ENCODE measurements around the gene AGAP1.

The AGAP1 gene

DNA sequence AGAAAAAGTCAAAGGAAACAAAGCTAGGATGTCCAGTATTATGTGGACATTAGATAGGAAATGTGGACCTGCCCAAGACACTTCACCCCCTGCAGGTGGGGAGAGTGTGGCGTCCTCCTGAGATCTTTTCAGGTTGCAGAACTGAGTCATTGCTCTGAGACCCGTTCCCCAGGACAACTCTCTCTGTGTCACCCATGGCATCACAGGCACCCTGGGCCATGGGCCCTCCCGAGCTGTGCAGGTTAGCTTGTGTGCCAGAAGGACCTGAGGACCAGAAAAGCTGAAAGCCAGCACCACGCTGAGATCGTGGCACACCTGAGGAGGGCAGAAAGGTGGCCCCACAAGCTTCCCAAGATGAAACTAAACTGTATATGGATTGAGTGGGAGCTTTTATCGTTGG is 229.5 kb downstream of the AGAP1 start:
- no peak for DNase-seq

DNA sequence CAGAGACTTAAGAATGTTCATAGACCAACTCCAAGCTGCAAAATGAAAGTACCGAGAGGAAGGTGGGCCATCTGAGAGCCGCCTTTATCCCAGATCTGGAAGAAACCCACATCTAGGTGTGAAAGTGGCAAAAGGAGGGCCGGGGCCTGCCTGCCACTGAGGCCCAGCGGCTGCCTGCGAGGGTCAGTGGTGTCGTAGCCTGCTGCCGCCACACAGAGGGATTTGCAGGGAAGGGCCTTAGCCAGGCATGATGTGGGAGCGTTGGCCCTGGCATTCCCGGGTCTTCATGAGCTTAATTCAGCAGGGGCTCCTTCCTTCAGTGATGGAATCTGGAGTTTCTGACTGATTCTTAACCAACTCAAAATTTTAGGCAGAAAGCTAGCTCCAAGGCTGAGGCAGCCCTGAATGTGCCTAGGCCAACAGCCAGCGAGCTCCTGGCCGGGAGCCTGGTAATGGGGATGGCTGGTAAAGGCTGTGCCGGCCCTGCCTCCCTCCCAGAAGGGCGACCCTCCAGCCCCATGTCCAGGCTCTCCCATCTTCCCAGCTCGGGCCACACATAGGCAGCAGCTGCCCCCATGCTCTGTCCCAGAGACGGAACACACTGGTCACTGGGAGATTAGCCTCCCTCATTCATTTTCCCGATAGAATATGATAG is 230.1 kb downstream of the AGAP1 start:
- no peak for DNase-seq

DNA sequence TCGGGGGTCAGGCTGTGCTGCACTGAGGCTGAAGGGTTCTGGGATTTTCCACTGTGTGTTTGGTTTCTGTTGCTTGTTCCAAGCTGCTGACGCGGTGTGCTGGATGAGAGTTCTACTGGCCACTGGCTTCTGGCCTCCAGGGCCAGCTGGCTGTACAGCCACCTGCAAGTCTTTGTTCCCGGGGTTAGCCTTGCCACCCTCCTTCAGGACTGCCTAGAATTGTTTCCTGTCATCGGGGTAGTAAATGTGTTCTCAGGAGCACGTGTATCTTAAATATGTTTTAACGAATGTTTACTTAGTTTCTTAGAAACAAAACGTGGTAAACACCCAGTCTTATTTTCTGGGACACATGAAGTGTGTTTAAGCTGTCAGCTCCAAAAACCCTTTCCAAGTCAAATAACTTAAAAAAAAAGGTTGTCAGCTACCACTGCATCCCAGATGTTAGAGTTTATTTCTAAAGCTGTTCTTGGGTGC is 231.2 kb downstream of the AGAP1 start:
- peak; percentile 83 for DNase-seq

DNA sequence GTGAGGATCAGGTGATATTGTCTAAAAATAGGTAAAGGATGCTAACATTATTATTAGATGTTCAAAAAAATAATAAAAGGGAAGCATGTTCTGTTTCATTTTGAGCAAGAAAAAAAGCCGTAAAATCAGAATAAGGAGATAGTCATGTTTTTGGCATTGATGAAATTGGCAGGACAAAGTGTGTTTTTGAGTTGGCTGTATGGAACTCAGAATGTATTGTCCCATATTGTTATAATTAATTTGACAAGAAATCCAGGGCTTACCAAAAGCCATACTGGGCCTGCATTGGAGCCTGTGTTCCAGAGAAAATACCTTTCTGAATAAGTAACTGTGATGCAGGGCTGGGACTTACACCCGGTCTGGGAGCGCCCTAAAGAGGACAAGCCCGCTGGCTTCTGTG is 232.0 kb downstream of the AGAP1 start:
- no peak for DNase-seq

DNA sequence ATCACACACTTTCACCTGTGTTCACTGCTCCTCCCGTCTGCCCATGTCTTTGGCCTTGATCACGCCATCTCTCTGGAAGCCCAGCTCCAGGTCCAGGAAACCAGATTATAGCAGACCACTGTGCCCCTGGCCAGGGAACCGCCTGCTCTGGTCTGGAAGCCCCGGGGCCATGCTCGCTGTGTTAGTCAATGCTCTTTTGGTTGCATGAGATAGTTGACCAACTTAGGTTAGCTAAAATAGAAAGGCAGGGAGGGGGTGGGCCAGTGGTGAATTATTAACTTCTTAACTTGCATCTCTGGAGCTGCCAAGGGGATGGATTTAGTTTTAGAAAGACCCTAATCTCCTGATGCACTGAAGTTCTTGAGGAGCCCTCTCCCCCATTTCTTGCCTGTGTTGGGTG is 232.7 kb downstream of the AGAP1 start:
- no peak for DNase-seq

DNA sequence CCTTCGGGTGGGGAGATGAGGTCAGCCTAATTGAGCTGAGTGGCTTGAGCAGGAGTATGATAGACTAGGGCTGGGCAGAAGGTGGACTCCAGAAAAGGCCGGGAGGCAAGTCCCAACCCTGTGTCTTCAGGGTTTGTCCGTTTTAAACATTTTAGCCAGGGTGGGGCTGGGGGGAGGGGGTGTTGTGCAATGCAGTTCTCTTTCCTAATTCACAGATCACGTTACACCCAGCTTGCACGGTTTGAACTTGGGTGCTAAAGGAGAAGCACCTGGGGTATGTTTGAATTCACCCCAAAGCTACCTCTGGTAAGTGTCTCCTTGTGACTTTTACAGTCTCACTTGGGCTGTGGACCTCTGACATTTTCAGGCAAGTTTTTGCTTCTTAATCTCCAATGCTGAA is 233.3 kb downstream of the AGAP1 start:
- no peak for DNase-seq

DNA sequence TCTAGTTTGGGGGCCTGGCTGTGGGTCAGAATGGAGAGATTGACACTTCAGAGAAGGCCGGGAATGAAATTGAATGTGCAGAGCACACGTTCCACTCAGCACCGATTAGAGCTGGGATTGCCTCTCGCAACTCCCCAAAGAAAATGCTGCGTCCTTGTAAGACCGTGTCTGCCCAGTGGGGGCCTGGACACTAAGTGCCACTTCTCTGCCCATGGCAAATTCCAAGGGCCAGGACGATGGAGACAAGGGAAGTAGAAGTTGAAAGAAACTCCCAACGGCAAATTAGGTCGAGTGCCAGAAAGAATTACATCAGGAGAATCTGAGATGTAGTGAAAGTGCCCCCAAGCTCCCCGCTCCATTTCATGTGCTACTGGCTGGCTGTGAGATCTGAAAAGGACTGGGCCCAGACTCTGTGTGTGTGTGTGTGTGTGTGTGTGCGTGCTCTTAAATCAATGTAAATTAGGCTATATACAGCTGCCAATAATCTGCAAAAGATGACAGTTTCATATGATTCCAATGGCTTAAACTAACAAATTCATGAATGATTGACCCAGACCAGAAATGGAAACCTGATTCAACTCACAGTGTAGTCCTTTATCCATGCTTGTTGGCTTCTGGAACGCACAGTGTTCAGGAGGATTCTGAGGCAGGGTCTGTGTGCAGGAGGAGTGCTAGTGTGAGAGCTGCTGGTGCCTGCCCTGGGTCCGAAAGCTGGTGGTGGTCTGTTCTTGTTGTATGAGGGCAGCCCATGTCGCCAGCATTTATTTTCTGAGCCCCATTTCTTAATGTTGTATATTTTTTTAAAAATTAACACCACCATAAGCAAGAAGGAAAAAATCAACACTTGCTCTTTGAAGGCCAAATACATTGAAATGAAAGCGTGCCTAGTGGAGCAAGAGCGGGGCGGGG is 234.3 kb downstream of the AGAP1 start:
- no peak for DNase-seq

DNA sequence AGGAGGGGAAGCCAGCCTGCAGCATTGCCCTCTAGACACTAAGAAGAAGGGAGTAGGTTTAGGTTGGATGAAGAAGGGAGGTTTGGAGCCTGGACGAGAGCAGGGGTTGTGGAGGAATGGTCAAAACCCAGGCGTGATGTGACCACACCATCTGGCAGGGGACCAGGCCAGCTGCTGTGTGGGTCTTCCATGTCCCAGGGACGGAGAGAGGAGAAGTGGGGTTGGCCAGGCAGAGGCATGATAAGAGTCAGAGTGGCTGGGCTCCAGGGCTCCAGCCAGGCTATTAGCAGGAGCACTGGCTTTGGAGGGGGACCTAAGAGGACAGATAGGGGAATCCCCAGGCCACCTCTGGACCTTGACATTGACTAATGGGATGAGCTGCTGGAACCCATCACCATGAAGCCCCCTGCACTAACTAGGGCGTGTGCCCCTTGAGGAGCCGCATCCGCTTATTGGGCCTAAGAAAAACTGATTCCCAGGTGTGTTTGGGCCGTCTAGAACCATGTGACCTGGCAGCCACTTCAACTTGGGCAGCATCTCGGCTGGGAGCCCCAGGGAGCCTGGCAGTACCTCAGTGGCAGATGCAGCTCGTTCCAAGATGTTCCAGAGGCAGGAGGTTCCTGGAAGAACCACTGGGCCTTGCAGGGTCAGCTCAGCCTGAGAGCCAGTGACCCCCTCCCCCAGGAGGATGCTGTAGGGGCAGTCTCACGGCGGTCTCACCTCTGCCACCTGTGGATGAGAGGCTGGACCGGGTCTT is 235.1 kb downstream of the AGAP1 start:
- no peak for DNase-seq

DNA sequence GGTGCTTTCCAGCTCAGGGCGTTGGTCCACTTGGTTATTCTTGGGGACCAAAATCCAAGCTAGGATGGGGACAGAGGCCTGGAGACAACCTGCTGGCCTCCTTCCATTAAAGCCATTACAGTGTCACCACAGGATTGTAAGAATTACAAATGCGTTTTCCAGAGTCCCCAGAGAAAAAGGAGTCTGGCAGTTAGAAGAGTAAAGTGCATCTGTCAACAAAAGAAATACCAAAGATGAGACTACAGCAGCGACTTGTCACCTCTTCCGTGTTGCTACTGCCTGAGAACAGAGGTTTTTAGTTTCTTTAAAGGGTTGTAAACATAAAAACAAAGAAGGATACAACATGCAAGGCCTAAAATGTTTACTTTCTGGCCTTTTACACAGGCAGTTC is 235.7 kb downstream of the AGAP1 start:
- no peak for DNase-seq

DNA sequence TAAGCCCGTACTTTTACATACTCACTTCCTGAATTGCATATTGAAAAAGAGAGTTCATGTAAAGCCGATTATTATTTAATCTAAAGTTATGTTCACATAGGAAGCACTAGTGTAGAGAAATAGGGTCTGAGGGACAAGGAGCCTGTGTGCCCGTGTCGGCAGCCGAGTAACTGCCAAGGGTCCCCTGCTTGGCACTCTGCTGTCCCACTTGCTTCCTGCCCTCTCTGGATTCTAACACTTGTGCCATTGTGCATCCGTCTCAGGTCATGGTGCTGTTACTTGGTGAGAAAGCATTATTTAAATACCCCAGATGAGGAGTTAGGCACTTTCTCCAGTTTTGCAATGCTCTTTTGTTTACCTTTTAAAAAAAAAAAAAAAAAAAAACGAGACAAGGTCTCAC is 236.3 kb downstream of the AGAP1 start:
- DNase-seq: no peak

DNA sequence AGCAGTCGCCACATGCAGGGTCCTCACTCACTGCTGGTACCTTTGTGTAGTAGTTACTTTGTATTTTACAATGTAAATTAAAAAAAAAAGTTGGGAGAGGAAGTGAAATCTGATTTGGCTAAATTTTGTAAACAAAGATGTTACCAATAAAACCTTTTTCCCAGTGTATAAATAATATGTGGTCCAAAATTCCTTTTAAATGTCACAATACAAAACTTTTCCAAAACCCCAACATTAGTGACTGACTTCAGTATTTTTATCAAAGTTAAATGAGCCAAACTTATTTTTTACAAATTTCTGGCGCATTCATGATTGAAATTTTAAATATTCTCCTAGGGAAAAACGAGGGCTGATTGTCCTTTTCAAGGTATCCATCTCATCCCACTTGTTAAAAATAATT is 239.9 kb downstream of the AGAP1 start:
- DNase-seq: no peak

DNA sequence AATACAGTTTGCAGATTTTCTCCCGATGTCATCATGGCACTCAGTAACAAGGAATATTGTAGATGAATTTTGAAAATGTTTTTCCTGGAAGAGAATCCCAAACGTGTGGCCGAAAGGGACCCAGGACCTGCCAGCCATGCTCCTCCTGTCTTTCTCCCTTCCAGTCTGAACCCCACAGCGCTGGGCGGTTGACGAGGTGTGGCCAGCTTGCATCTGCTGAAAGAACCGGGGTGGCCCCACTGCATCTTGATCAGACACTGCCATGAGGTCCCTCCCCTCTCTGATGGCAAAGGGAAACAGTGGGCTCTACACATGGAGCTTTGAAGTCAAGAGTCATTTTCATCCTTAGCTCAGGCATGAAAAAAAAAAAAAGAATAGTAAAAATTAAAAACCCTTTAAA is 240.3 kb downstream of the AGAP1 start:
- DNase-seq: no peak

DNA sequence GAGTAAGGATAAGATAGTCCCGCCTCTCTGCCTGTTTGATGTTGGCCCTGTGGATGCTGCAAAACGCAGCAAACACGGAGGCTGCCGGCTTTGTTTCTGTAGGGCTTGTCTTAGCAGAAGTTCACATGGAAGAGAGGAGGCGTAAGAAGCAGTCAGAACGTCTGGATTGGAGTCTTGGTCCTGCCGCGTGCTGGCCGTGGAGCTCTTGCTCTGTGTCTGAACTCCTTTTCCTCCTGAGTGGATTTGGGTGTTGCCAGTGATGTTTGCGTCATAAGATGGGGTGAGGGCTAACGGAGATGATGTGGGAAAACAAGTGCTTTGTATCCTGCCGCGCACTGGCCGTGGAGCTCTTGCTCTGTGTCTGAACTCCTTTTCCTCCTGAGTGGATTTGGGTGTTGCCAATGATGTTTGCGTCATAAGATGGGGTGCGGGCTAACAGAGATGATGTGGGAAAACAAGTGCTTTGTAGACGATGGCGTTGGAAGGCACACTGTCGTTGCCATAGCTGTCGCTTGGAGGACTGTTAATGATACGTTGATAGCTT is 240.9 kb downstream of the AGAP1 start:
- no peak for DNase-seq

DNA sequence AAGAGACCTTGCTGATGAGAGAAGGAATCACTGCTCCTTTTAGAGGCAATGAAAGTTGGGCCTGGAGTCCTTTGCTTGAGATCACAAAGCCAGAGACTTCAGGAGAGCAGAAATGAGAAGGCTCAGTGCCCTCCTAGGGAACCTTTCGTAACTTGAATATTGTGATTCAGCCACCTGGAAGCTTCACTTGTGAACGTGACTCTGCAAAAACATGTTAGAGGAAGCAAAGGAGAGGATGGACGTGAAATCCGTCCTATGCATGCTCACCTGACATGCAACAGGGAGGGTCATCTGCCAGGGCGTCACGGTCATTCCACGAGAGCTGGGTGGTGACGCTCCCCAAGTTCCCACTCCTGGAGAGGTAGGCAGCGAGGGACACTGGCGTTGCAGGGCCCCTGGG is 243.6 kb downstream of the AGAP1 start:
- DNase-seq: no peak

DNA sequence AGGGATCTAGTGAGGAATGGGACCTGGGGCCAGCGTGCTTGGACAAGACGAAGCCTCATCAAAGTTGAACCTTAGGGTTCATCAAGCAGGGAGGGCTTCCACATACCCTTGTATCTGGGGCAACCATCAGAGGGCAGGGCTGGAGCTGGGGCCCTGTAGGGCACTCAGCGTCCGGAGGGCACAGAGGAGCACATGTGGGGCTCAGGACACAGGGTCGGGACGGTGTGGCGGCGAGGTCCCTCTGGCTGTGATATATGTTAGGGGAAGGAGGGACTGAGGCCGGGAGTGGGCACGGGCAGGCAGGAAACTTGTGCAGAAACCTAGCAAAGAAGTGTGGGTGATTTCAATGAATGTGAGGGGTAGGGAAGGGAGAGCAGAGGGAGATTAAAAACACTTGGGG is 244.0 kb downstream of the AGAP1 start:
- no peak for DNase-seq

DNA sequence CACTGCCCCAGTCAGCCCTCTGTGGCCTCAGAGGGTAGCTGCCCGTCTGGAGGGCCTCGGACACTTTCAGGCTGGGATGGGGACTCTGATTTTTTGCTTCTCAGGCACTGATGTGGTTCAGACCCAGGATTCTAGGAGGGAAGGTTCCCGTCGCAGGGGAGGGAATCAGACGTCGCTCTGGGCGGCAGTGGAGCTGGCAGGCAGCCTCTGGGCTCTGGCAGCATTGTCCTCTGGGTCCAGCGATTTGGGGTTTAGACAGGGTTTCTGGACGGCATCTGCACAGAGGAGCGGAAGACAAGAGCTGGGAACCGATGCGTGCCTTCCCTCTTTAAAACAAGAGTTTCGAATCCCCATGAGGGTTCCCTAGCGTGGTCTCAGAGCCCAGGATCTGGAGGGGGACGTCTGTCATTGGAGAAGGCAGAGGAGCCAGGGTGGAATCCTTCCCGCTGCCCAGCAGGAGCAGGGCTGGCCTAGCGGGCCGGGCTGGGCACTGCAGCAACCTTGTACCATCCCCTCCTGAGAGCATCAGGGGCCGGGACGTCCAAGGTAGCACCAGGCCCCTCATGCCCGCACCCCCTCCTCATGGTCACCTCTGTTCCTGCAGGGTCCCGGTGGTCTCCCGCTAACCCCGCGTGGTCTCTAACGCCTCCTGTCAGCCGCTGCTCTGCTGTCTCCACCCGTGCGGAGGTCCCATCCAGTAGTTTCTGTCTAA is 246.0 kb downstream of the AGAP1 start:
- DNase-seq: no peak

DNA sequence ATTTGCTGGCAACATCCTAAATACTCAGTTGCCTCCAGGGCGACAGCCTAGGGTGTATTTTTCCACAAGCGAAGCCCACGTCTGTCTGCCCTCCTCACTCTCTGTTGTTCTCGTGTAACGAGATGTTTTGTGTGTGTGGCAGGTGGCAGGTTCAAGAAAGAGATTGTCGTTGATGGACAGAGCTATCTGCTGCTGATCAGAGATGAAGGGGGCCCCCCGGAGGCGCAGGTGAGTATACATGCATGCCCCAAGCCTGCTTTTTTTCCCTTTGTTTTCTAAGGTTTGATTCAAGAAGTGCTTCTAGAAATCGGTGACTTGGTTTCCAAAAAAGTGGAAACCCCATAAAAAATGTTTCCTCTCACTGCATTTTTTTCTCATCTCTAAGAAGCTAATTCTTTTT is 247.0 kb downstream of the AGAP1 start:
- DNase-seq: no peak

DNA sequence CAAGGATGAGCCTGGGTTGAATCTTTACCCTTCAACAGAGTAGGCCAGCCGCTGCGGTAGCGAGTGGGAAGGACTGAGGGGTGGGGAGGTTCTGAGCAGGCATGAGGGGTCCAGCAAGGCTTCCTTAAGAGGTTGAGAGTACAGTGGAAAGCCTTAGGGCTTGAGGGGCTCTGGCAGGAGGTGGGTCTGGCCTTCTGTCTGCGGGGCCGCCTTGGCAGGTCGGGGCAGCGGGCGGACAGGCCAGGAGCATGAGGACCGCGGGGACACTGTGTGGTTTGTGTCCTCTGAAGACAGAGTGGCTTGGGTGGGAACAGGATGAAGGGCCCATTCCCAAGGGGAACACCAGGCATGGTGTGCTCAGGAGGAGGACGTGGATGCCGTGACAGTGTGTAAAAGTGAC is 250.3 kb downstream of the AGAP1 start:
- no peak for DNase-seq

DNA sequence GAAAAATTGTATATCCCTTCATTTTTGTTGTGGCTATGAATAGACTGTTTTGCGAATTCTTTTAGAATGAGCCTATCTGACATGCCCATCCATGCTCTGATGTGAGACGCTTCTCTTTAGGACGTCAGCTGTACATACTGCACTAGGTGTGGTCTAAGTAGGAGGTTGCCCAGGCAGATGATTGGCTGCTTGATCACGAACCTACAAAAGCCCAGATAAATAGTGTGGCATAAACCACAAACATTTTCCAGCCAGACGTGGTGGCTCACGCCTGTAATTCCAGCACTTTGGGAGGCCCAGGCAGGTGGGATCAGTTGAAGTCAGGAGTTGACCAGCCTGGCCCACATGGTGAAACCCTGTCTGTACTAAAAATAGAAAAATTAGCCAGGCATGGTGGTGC is 251.8 kb downstream of the AGAP1 start:
- DNase-seq: no peak

DNA sequence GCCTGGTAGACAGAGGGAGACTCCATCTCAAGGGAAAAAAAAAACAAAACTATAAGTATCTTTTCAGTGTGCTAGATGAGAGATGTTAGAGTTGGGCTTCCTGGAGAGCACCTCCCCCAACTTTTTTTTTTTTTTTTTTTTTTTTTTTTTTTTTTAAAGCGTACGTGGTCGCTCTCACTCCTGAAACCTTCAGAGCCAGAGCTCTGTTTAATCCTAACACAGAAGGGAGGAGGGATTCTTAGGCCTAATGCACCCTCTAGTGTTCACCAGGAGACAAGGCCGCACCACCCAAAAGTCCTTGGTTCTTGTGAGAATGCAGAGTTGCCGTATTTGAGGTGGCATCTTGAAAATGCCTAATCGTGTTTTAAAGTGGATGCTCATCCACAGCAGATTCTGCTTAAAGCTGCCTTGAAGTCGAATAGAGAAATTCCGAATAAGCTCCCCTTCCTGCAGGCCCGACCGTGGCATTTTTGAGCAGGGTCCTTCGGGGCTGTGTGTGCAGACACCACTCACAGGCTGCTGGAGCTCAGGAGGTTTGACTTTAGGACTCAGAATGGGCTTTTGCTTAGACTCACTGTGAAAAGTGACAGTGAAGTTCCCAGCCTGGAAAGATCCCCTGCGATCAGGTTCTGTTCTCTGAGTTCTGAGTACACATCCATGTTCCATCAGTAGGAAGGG is 252.6 kb downstream of the AGAP1 start:
- DNase-seq: peak; percentile 75

DNA sequence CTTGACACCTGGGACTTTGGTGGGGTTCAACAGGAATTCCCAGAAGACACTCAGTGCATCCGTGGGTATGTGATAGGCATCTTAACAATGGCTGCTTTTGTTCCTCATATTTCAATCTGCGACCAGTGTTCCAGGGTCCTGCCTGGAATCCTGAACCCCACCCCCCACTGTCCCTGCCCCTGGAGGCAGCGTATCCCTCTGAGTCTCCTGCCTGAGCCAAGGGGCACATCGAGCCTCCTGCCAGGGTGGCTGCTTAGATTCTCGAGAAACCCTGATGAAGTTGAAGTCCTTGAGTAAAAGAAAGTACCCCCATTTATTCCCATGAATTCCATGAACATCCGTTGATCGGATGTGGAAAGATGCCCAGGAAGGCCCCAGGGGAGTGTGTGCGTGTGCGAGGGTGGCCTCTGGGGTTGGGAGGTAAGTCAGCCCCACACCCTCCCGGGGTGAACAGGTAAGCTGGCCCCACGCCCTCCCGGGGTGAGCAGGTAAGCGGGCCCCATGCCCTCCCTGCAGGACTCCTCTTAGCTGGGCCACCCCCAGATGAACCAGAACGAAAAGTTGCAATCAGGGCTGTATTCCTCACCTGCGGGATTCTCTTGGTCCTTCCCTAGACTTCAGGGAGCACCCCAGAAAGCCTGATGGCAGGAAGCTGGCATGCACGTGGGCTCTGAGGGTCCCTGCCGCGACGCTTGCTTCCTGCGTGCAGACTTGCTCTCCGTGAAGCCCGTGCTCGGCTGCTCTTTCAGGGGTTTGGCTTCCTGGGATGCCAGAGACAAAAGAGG is 253.3 kb downstream of the AGAP1 start:
- no peak for DNase-seq

DNA sequence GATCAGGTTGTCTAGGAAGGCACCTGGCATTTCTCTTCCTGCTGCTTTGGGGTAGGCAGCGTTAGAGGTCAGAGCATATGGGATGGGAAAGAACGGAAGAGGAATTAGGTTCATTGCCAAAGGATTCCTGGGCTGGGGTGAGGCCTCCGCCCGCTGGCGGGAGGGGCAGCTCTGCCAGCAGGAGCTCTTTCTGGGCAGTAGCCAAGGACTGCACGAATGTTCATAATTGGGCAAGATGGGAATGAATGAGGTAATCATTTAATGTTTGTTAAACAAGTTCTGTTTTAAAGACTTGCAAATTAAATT is 253.9 kb downstream of the AGAP1 start:
- no peak for DNase-seq
